IPS-20b (cell line): ENCODE data around the gene IRS1.

Experiments
- H3K27ac ChIP-seq: one replicate; pipeline ENCODE4 v1.5.1; 2013; ENCODE audit warnings: low read length
- H3K27me3 ChIP-seq: 2 replicates; pipeline ENCODE4 v1.6.1; 2013; ENCODE audit warnings: mild to moderate bottlenecking, low read length, inconsistent platforms; ENCODE audit not compliant: insufficient read depth
- H3K36me3 ChIP-seq: 2 replicates; pipeline ENCODE4 v1.6.1; 2013; ENCODE audit warnings: low read depth, mild to moderate bottlenecking, inconsistent platforms, low read length, moderate library complexity; ENCODE audit not compliant: insufficient read depth
- H3K4me1 ChIP-seq: 2 replicates; pipeline ENCODE4 v1.6.1; 2013; ENCODE audit warnings: mild to moderate bottlenecking, control low read depth, inconsistent platforms, low read length, moderate library complexity; ENCODE audit not compliant: insufficient read depth
- H3K4me3 ChIP-seq: 2 replicates; pipeline ENCODE4 v1.5.1; 2013; ENCODE audit warnings: mild to moderate bottlenecking, low read length, inconsistent platforms
- H3K9ac ChIP-seq: 2 replicates; pipeline ENCODE4 v1.6.1; 2013; ENCODE audit warnings: low read depth, mild to moderate bottlenecking, inconsistent platforms, low read length, moderate library complexity
- H3K9me3 ChIP-seq: 2 replicates; pipeline ENCODE4 v1.6.1; 2013; ENCODE audit warnings: mild to moderate bottlenecking, low read depth, low read length, inconsistent platforms; ENCODE audit not compliant: insufficient read depth

IRS1 gene

DNA sequence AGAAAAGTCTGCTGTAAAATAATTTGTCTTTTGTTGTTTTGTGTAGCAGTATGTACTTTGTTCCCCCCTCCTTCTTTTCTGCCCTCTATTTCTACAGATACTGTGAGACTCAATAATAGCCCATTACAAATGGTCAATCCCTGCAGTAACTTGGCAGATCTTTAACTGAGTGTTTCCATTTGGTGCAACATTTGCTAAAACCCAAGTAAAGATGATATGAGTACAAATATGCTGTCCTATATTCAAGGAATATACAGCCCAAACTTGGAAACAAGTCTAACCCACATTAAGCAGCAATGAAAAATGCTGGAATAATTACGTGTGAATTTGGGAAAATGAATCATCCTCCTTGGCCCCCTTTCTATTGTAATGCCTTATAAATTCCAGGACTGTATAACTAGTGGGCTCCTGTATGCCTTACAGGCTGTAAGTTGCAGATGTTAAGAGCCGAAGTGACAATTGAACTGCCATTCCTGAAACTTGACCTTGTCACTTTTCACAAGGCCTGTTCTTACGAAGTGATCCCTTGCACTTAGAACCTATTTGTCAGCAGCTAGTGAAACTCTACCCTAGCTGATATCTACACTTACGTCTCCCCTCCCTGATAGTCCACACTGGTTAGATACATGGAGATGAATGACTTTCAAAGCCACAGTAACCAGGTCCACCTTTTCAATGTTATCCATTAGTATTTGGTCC, 104.9 kb downstream of the IRS1 start:
- Histone ChIP-seq H3K9ac (no peak overlapping the region), H3K27ac (no peak overlapping the region), H3K4me3 (no peak overlapping the region), H3K9me3 (no peaks in the 10 kb centered on the region), H3K4me1 (peaks cover 5% of the 10 kb centered on the region), H3K27me3 (no peaks in the 10 kb centered on the region), H3K36me3 (no peaks in the 10 kb centered on the region)

DNA sequence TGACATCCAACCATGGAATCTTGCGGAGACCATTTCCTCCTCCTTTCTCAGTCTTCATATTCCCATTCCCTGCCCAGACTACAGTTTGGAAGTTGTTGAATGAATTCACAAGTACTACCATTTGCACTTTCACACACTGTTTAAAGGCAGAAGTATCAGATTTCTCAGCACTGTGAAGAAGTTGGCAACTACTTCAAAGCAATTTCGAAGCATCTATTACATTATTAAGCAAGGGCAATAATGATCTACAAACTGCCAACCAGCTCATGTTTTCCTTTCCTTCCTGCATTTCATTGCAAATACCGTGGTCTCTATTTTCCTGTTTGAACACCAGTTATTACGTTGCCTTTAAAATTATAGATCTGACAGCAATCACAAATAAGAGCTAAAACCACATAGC, 105.5 kb downstream of the IRS1 start:
- H3K27me3 ChIP-seq: no peaks in the 10 kb centered on the region
- no peak overlapping the region for H3K4me3 ChIP-seq
- no peak overlapping the region for H3K9ac ChIP-seq
- peaks cover 5% of the 10 kb centered on the region for H3K4me1 ChIP-seq
- no peaks in the 10 kb centered on the region for H3K9me3 ChIP-seq
- H3K36me3 ChIP-seq: no peaks in the 10 kb centered on the region
- no peak overlapping the region for H3K27ac ChIP-seq

- no peaks in the 10 kb centered on the region for H3K9me3 ChIP-seq
- no peak overlapping the region for H3K9ac ChIP-seq
- no peak overlapping the region for H3K27ac ChIP-seq
- no peaks in the 10 kb centered on the region for H3K36me3 ChIP-seq
- no peaks in the 10 kb centered on the region for H3K27me3 ChIP-seq
- H3K4me3 ChIP-seq: no peak overlapping the region
- peaks cover 5% of the 10 kb centered on the region for H3K4me1 ChIP-seq
Measured at GRCh38 chr2:226693521-226693920, 106.1 kb downstream of the IRS1 start.

DNA sequence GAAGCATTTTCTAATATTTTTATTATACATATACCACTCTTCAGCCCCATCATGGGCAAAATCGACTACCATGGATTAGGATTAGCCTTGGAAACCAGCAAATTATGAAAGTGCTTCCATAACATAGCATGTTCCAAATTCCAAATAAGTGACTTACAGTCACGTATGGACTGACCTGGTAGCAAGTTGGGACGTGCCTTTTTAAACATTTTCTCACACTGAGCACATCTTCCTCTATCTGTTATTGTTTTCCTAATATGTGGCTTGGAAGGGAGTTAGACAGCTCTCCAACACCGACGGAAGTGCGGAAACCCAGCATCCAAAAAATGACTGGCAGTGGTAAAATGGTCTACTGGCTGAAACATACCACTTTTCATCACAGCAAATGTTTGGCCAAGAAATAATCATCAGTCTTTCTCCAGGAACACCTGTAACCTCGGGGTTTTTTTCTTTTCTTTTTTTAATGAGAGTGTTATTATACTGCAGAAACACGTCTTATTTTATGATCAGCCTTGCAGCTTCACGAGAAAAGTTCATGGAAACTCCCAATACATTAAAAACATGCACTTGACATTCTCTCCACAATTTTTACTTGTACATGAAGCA, 107.0 kb downstream of the IRS1 start:
- H3K9me3 ChIP-seq: no peaks in the 10 kb centered on the region
- no peak overlapping the region for H3K9ac ChIP-seq
- no peaks in the 10 kb centered on the region for H3K27me3 ChIP-seq
- peaks cover 5% of the 10 kb centered on the region for H3K4me1 ChIP-seq
- H3K36me3 ChIP-seq: no peaks in the 10 kb centered on the region
- H3K27ac ChIP-seq: no peak overlapping the region
- no peak overlapping the region for H3K4me3 ChIP-seq

DNA sequence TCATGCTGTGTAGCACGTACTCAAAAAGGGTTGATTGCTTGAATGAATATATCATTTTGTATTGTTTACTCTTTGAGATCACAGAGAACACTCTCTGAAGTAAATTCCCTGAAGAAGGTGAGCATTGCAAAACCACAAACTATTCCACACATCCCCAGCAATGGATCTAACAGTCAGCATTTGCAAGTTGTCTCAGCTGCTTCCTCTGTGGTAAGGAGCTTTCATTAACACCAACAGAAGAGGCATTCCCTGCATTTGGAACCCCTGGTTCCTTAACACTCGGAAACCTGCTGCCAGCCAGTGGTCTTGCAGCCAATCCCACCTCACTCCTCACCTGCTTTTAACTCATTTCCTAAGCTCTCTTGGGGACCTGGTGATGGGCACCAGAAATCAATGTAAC, 108.4 kb downstream of the IRS1 start:
- no peak overlapping the region for H3K27ac ChIP-seq
- H3K36me3 ChIP-seq: no peaks in the 10 kb centered on the region
- H3K9me3 ChIP-seq: no peaks in the 10 kb centered on the region
- peaks cover 2% of the 10 kb centered on the region for H3K4me1 ChIP-seq
- H3K9ac ChIP-seq: no peak overlapping the region
- no peaks in the 10 kb centered on the region for H3K27me3 ChIP-seq
- H3K4me3 ChIP-seq: no peak overlapping the region

- Histone ChIP-seq H3K4me1 (no peaks in the 10 kb centered on the region; the same call in 1 of the 2 replicates), H3K9ac (no peak overlapping the region), H3K36me3 (no peaks in the 10 kb centered on the region), H3K27ac (no peak overlapping the region), H3K4me3 (no peak overlapping the region), H3K27me3 (no peaks in the 10 kb centered on the region), H3K9me3 (no peaks in the 10 kb centered on the region)
Measured at GRCh38 chr2:226690461-226691024, 109.1 kb downstream of the IRS1 start.

- no peaks in the 10 kb centered on the region for H3K4me1 ChIP-seq
- H3K9me3 ChIP-seq: no peaks in the 10 kb centered on the region
- H3K36me3 ChIP-seq: no peaks in the 10 kb centered on the region
- no peaks in the 10 kb centered on the region for H3K27me3 ChIP-seq
- no peak overlapping the region for H3K4me3 ChIP-seq
- no peak overlapping the region for H3K9ac ChIP-seq
- no peak overlapping the region for H3K27ac ChIP-seq
Measured at GRCh38 chr2:226687641-226688253, 111.9 kb downstream of the IRS1 start.

GRCh38 chr2:226684563-226684959, 115.1 kb downstream of the IRS1 start:
- no peaks in the 10 kb centered on the region for H3K4me1 ChIP-seq
- no peaks in the 10 kb centered on the region for H3K9me3 ChIP-seq
- H3K36me3 ChIP-seq: no peaks in the 10 kb centered on the region
- H3K9ac ChIP-seq: no peak overlapping the region
- no peak overlapping the region for H3K27ac ChIP-seq
- no peaks in the 10 kb centered on the region for H3K27me3 ChIP-seq
- H3K4me3 ChIP-seq: no peak overlapping the region

DNA sequence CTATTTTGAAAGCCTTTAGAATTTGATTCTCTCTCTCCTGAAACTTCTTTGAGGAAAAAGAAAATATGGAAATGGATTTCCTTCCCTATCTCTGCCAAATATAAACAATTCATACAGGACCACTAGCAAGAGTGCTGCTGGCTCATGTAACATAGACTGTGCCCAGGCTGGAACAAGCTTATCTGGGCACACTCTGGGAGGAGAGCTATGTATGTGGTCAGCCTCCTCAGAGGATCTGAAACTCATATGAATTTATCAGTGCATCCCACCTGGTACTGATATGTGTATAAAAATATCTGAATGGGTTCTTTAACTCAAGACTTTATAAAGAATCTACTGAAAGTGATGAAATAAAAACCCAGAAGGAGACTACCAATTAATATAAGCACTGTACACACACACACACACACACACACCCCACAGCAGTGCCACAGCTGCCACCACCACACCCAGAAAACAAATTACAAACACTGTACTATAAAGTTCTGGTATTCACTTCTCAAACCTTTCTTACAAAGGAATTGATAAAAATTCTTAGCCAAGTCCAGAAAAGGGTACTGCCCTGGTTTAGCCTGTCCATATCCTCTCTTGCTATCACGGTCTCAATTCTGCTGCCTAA, 115.6 kb downstream of the IRS1 start:
- no peak overlapping the region for H3K27ac ChIP-seq
- no peaks in the 10 kb centered on the region for H3K27me3 ChIP-seq
- H3K4me3 ChIP-seq: no peak overlapping the region
- H3K4me1 ChIP-seq: no peaks in the 10 kb centered on the region
- H3K9ac ChIP-seq: no peak overlapping the region
- no peaks in the 10 kb centered on the region for H3K9me3 ChIP-seq
- no peaks in the 10 kb centered on the region for H3K36me3 ChIP-seq

DNA sequence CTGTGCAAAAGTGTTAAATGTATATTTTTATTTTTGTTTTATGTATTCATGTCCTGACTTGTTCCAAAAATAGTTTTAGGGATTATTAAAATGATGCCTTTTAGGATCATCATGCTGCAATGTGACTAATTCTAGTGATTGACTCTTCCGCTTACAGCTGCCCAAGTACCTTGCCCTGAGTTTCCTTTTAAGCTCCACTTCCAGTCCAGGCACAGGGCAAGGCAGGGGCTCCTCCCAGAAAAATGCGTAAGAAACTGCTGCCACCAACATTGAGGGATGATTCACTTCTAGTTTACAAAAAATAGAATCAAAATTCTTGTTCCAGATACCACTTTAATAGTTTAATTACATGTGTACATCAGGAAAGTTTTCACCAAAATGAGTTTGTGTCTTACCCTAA, 116.4 kb downstream of the IRS1 start:
- no peaks in the 10 kb centered on the region for H3K9me3 ChIP-seq
- H3K27me3 ChIP-seq: no peaks in the 10 kb centered on the region
- H3K36me3 ChIP-seq: no peaks in the 10 kb centered on the region
- H3K27ac ChIP-seq: no peak overlapping the region
- H3K4me1 ChIP-seq: no peaks in the 10 kb centered on the region
- H3K9ac ChIP-seq: no peak overlapping the region
- no peak overlapping the region for H3K4me3 ChIP-seq
